Transverse colon (tissue), 4 donors: ENCODE results near the gene BFSP2. TPM values are rescaled to one million over a fixed set of nuclear protein-coding genes. Genes with fewer than 3 reads are reported as not detected.

Source experiments
- DNase-seq: peaks from one replicate; pipeline ENCODE4 v3.0.0-alpha.2; 2019
- H3K27ac ChIP-seq, 4 donors: fragments of 200-600 bp; sonication (generic); 2 replicates each; pipeline ENCODE4 v1.5.1; 2016 to 2018; ENCODE audit warnings: inconsistent platforms in 4 of 4
- H3K27me3 ChIP-seq: fragments of 200-600 bp; sonication (generic); 2 replicates; pipeline ENCODE4 v1.5.1; 2017; ENCODE audit warnings: inconsistent platforms
- H3K36me3 ChIP-seq, 4 donors: fragments of 200-600 bp; sonication (generic); 2 replicates each; pipeline ENCODE4 v1.5.1; 2017 to 2019; ENCODE audit warnings: inconsistent platforms in 4 of 4
- H3K4me1 ChIP-seq, 4 donors: fragments of 200-600 bp; sonication (generic); 2 replicates each; pipeline ENCODE4 v1.5.1; 2017 to 2020; ENCODE audit warnings: inconsistent platforms in 4 of 4
- H3K4me3 ChIP-seq, 4 donors: fragments of 200-600 bp; sonication (generic); 1 replicate in 1 of 4; 2 replicates in 3 of 4; pipeline versions ENCODE4 v1.5.1 to v1.6.1; 2017 to 2019; ENCODE audit warnings: inconsistent platforms in 4 of 4
- H3K9me3 ChIP-seq, 2 donors: fragments of 200-600 bp; sonication (generic); 2 replicates each; pipeline ENCODE4 v1.5.1; 2017 to 2019; ENCODE audit warnings: inconsistent platforms in 2 of 2
- EP300 ChIP-seq: sonication (generic); formaldehyde crosslinking; IDR thresholded peaks from one replicate; pipeline ENCODE4 v1.6.1; 2017; ENCODE audit warnings: antibody characterized with exemption, low read depth
- POLR2A ChIP-seq: fragments of 450-650 bp; IDR thresholded peaks from one replicate; pipeline ENCODE4 v1.6.1; 2016; ENCODE audit warnings: antibody characterized with exemption, mild to moderate bottlenecking, moderate library complexity
- POLR2AphosphoS5 ChIP-seq, 3 donors: sonication (generic); formaldehyde crosslinking; IDR thresholded peaks; one replicate each; pipeline ENCODE4 v1.6.1; 2016; ENCODE audit warnings: antibody characterized with exemption in 3 of 3
- WGBS, 2 donors: methylation state at CpG; one replicate each; pipeline ENCODE4 v1.1.5; 2018; ENCODE audit warnings: low coverage in 1 of 2; 5-methylcytosine and 5-hydroxymethylcytosine counted together
- in situ Hi-C, 4 donors: fragments of 200-750 bp; cut with MboI; loops; one replicate each; pipeline versions ENCODE4 v1.15.0 to v1.15.1; 2017; ENCODE audit warnings: low sequenced_read_pairs in 3 of 4, low pct_ligation_motif_present in 1 of 4, low pct_unique_long_range_greater_than_20kb in 1 of 4
- intact Hi-C: fragments of 100-400 bp; cut with DNase I; formaldehyde crosslinking; loops from one replicate; pipeline ENCODE4 v1.15.1; 2023; ENCODE audit warnings: low total_unique reads
- total RNA-seq, 4 donors: library from RNA; depleted of rRNA; stranded (reverse); fragments of >200 nt; gene quantifications; one replicate each; pipeline ENCODE4 v1.1.0, GENCODE V29; 2016
- TF ChIP-seq, protein P1 (sequence below), 5 experiments: fragments of 200-600 bp in 3 of 5; fragments of 450-650 bp in 2 of 5; sonication (generic) in 3 of 5; IDR thresholded peaks; 1 replicate in 2 of 5; 2 replicates in 3 of 5; pipeline ENCODE4 v1.5.1; 2016 to 2017; ENCODE audit warnings: antibody characterized with exemption in 5 of 5, inconsistent platforms in 3 of 5, mild to moderate bottlenecking in 2 of 5, moderate library complexity in 1 of 5

BFSP2 gene, protein sequence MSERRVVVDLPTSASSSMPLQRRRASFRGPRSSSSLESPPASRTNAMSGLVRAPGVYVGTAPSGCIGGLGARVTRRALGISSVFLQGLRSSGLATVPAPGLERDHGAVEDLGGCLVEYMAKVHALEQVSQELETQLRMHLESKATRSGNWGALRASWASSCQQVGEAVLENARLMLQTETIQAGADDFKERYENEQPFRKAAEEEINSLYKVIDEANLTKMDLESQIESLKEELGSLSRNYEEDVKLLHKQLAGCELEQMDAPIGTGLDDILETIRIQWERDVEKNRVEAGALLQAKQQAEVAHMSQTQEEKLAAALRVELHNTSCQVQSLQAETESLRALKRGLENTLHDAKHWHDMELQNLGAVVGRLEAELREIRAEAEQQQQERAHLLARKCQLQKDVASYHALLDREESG
- not detected for total RNA-seq

GRCh38 chr3:133400006-133400515 lies at the start of gene BFSP2:
TSS of gene BFSP2 (plus strand) at chr3:133400056. CDS start at chr3:133400084, 28 bp downstream.
- TF ChIP-seq POLR2AphosphoS5 (IDR thresholded peaks at IDR 0.05): no peak
- TF ChIP-seq POLR2A: no peak
- TF ChIP-seq, protein P1, sequence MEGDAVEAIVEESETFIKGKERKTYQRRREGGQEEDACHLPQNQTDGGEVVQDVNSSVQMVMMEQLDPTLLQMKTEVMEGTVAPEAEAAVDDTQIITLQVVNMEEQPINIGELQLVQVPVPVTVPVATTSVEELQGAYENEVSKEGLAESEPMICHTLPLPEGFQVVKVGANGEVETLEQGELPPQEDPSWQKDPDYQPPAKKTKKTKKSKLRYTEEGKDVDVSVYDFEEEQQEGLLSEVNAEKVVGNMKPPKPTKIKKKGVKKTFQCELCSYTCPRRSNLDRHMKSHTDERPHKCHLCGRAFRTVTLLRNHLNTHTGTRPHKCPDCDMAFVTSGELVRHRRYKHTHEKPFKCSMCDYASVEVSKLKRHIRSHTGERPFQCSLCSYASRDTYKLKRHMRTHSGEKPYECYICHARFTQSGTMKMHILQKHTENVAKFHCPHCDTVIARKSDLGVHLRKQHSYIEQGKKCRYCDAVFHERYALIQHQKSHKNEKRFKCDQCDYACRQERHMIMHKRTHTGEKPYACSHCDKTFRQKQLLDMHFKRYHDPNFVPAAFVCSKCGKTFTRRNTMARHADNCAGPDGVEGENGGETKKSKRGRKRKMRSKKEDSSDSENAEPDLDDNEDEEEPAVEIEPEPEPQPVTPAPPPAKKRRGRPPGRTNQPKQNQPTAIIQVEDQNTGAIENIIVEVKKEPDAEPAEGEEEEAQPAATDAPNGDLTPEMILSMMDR (IDR thresholded peaks at IDR 0.05): no peak
- TF ChIP-seq EP300: no peak
- intact Hi-C loops (no loop called here), in situ Hi-C loops (no loop called here)
- no peaks in the 10 kb centered on the region for H3K27me3 ChIP-seq
- H3K4me3 ChIP-seq: no peak within 1 kb of the TSS
- no peaks in the 10 kb centered on the region for H3K4me1 ChIP-seq
- WGBS, 2 donors: 94% methylated on average over 14 of the region's 15 CpGs; no CpG with 5 or more reads in 1 of the 2 donors
- H3K36me3 ChIP-seq: no peaks in the 10 kb centered on the region
- H3K9me3 ChIP-seq: no peaks in the 10 kb centered on the region
- H3K27ac ChIP-seq: no peak within 1 kb of the TSS
- DNase-seq: no peak

DNA sequence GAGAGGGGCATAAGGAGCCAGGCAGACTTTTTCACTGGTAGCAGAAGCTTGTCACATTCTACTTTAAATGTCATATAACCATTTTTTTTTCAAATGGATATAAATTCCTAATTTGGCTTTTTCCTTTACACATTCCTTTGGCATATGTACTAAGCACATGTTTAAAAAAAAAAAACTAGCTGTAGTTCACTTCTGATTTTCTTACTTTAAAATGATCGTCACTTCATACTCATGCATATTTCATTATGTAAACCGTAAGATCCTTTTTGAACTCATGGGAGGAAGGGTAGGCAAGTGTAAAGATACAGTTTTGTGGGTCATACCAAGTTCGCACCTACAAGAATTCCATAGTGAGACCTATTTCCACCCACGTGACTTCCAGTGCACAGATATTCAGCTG lies 45.1 kb upstream of the BFSP2 start:
- Histone ChIP-seq H3K9me3 (no peaks in the 10 kb centered on the region), H3K4me3 (no peak overlapping the region), H3K27me3 (no peaks in the 10 kb centered on the region), H3K36me3 (no peaks in the 10 kb centered on the region), H3K4me1 (no peaks in the 10 kb centered on the region), H3K27ac (no peak overlapping the region)
- in situ Hi-C loops: no loop called here
- 76 to 80% methylated on average over 4 of the region's 4 CpGs for WGBS, 2 donors
- no peak for DNase-seq
- intact Hi-C loops: no loop called here
- no peak for TF ChIP-seq POLR2AphosphoS5 (IDR thresholded peaks at IDR 0.05)
- TF ChIP-seq, protein P1 (IDR thresholded peaks at IDR 0.05): no peak
- TF ChIP-seq POLR2A: no peak
- no peak for TF ChIP-seq EP300

- in situ Hi-C loops: no loop called here
- intact Hi-C loops: no loop called here
- no peak for DNase-seq
- Histone ChIP-seq H3K4me1 (no peaks in the 10 kb centered on the region), H3K36me3 (no peaks in the 10 kb centered on the region), H3K4me3 (no peak overlapping the region), H3K27me3 (no peaks in the 10 kb centered on the region), H3K27ac (no peak overlapping the region), H3K9me3 (no peaks in the 10 kb centered on the region)
- TF ChIP-seq EP300 (no peak), POLR2A (no peak), POLR2AphosphoS5 (IDR thresholded peaks at IDR 0.05) (no peak)
- TF ChIP-seq, protein P1 (IDR thresholded peaks at IDR 0.05): no peak
- WGBS, 2 donors: 74 to 82% methylated on average over 2 of the region's 2 CpGs
Observed at GRCh38 chr3:133360476-133360875, 39.4 kb upstream of the BFSP2 start.

DNA sequence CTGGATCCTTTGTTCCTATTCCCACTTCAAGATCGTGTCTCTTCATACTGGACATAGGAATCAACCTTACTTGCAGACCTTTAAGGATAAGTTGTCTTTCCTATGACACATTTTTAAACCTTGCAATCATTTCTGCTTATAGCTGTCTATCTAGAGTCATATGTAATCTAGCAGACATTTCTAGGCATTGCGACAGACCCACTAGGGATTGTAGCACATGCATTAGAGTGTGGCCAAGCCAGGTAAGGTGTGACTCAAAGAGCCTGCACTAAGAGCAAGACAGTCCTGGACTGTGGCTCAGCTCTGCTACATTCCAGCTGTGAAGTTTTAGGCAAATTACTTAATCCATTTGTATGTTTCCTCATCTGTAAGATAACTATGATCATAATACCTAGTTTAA lies 38.8 kb upstream of the BFSP2 start:
- in situ Hi-C loops: no loop called here
- no peak for DNase-seq
- TF ChIP-seq POLR2A: no peak
- TF ChIP-seq EP300: no peak
- TF ChIP-seq, protein P1 (IDR thresholded peaks at IDR 0.05): no peak
- no peak for TF ChIP-seq POLR2AphosphoS5 (IDR thresholded peaks at IDR 0.05)
- Histone ChIP-seq H3K9me3 (no peaks in the 10 kb centered on the region), H3K4me3 (no peak overlapping the region), H3K27me3 (no peaks in the 10 kb centered on the region), H3K4me1 (no peaks in the 10 kb centered on the region), H3K27ac (no peak overlapping the region), H3K36me3 (no peaks in the 10 kb centered on the region)
- intact Hi-C loops: no loop called here
- 84% methylated on average over 2 of the region's 2 CpGs; no CpG with 5 or more reads in 1 of the 2 donors for WGBS, 2 donors
